Left renal cortex interstitium (tissue), 4 donors: ENCODE data around the gene LEMD3. TPM values are rescaled to one million over a fixed set of nuclear protein-coding genes. Genes with fewer than 3 reads are reported as not detected.
"Not testable (repeated sequence)": the region's sequence is repeated elsewhere in the genome, so short reads cannot be mapped to it uniquely, and the experiment has no call there.

Experiments used
- DNase-seq, 4 donors: peaks; one replicate each; pipeline ENCODE4 v3.0.0-alpha.2; 2013; ENCODE audit warnings: low read depth in 4 of 4, low spot score in 2 of 4, missing footprints in 1 of 4
- polyA plus RNA-seq, 4 donors: library from polyadenylated mRNA; unstranded; fragments of 120-200 nt; gene quantifications; one replicate each; pipeline ENCODE4 v1.2.1, GENCODE V29; 2013; ENCODE audit not compliant: insufficient read length in 4 of 4

The LEMD3 gene
- polyA plus RNA-seq, 4 donors: 38.3 to 43.8 (median 40.4) TPM

- DNase-seq: no peak
These were observed 107.6 kb downstream of the LEMD3 start for GRCh38 chr12:65276916-65277530.

- peak in 1 of 4 donors; percentile 6 for DNase-seq
These were observed 108.7 kb downstream of the LEMD3 start for GRCh38 chr12:65277994-65278575.

GRCh38 chr12:65278576-65279368 lies 109.4 kb downstream of the LEMD3 start, which contains the start of gene MSRB3:
Gene MSRB3, plus strand, starts transcription at chr12:65278683. Its CDS starts 29,897 bp downstream, at chr12:65308580.
- peak in 2 of 4 donors; percentile 52 to 59 for DNase-seq

- peak in 1 of 4 donors; percentile 7 for DNase-seq
These were observed 110.2 kb downstream of the LEMD3 start for GRCh38 chr12:65279369-65280112.

GRCh38 chr12:65280306-65280705 lies 110.9 kb downstream of the LEMD3 start:
- no peak for DNase-seq

- DNase-seq: no peak
These were observed 113.5 kb downstream of the LEMD3 start for GRCh38 chr12:65282840-65283239.

- DNase-seq: not testable (repeated sequence)
These were observed 116.1 kb downstream of the LEMD3 start for GRCh38 chr12:65285532-65285931.

GRCh38 chr12:65287426-65287825 lies 118.0 kb downstream of the LEMD3 start:
- DNase-seq: no peak

- no peak for DNase-seq
These were observed 122.9 kb downstream of the LEMD3 start for GRCh38 chr12:65292241-65292640.

- DNase-seq: no peak
These were observed 124.4 kb downstream of the LEMD3 start for GRCh38 chr12:65293735-65294134.

- no peak for DNase-seq
These were observed 125.4 kb downstream of the LEMD3 start for GRCh38 chr12:65294641-65295262.

- DNase-seq: no peak
These were observed 127.3 kb downstream of the LEMD3 start for GRCh38 chr12:65296508-65297265.

Other genes with a start within 250 kb of the LEMD3 start
- 1 to 10 TPM; 1.4 to 3.2 (median 2.1) TPM for gene WIF1, start 48.3 kb upstream of the LEMD3 start, polyA plus RNA-seq
- gene MSRB3, start 109.1 kb downstream of the LEMD3 start, polyA plus RNA-seq: 10 to 100 TPM; 20.4 to 24.6 (median 22.5) TPM